ENCODE measurements around the gene SOX6.

The SOX6 gene

DNA sequence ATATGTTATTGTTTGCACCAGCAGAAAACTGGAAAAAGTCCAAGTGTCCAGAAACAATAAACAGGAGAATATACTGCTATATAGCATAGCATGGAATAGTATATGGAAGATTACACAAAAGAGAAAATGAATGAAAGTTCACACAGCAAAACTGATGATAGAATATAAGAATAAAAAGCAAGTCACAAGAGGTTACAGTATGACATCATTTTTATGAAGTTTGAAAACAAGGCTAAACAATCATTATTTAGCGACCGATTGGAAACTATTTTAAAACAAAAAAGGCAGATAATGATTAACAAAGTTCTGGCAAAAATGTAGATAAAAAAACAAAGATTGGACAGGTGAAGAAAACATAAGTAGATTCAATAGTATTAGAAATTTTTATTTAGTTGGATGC lies 47.1 kb downstream of the SOX6 start:
- TF ChIP-seq CTCF (IDR thresholded peaks at IDR 0.05), result no peak
- no peaks in the 10 kb centered on the region for H3K9me3 ChIP-seq
- H3K27me3 ChIP-seq, result no peaks in the 10 kb centered on the region
- no peak overlapping the region for H3K27ac ChIP-seq
- no peak overlapping the region for H3K4me3 ChIP-seq
- no peaks in the 10 kb centered on the region for H3K36me3 ChIP-seq
- H3K4me1 ChIP-seq, result no peaks in the 10 kb centered on the region
- DNase-seq, result no peak
- intact Hi-C loops (cut with DNase I; ENCODE audit: low total_unique reads), result no loop called here

GRCh38 chr11:16301462-16301861 lies 54.9 kb downstream of the SOX6 start:
- peaks cover 0 to 8% (median 1%) of the 10 kb centered on the region in 4 donors for H3K4me1 ChIP-seq
- H3K27ac ChIP-seq, result no peak overlapping the region
- no peak for DNase-seq
- intact Hi-C loops (cut with DNase I; ENCODE audit: low total_unique reads), result no loop called here
- no peaks in the 10 kb centered on the region for H3K27me3 ChIP-seq
- no peak for TF ChIP-seq CTCF (IDR thresholded peaks at IDR 0.05)
- no peaks in the 10 kb centered on the region for H3K36me3 ChIP-seq
- H3K4me3 ChIP-seq, result no peak overlapping the region
- no peaks in the 10 kb centered on the region for H3K9me3 ChIP-seq

DNA sequence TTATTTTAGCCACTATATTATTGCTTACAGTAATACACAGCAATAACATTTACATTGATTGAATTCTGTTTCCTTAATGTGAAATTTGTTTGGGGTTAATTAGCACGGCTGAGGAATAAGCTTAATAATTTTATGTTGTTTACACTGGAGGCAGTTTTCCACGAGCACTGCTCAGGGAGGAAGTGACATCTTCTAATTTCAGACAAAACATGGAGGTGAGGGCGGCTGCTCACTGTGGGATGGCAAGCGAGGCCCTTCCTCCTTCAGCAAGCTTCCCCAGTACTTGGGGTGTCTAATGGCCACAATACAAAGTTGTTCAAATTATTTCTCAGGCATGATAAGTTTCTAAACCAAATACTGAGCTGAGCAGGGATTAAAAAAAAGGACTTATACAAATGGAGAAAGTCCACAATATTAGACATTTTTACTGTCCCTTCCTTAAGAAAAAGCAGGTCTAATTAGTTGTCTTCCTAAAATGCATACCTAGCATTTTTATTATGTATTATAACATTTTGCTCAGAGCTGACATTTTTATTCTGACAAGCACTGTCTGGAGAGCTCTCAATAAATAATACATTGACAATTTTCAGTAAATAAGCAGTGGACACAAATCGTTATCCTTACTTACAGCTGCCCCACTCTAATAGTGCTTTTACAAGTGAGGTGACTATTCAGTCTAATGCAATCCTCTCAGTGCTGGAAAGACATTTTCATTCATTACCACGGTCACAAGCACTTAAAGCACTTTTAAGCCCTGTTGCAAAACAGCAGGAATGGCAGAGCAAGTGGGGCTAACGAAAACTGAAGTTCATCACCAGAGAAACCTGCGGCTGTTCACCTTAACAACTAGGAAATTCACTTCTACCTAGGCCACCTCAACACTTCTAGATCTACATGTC lies 56.2 kb downstream of the SOX6 start:
- H3K27ac ChIP-seq, result no peak overlapping the region
- intact Hi-C loops (cut with DNase I; ENCODE audit: low total_unique reads), result no loop called here
- no peaks in the 10 kb centered on the region for H3K36me3 ChIP-seq
- H3K4me1 ChIP-seq, result peaks cover 0 to 8% (median 1%) of the 10 kb centered on the region in 4 donors
- H3K4me3 ChIP-seq, result no peak overlapping the region
- no peak for TF ChIP-seq CTCF (IDR thresholded peaks at IDR 0.05)
- no peaks in the 10 kb centered on the region for H3K27me3 ChIP-seq
- no peaks in the 10 kb centered on the region for H3K9me3 ChIP-seq
- no peak for DNase-seq

DNA sequence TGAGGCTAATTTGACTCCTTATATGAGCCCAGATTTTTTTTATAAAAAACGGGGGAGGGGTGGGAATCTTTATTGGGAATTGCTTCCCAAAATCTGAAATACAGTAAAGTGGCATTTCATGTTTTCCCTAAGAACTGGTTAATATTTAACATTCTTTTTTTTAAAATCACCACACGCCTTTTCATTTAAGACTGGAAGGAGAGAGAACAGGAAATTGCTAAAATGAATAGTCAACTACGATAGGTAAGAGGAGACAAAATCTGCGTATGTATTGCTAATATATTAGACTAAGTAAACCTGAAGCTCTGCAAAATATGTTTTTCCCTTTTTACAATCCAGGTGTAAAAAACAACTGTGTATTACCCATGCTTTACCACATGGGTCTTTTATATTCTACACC lies 57.0 kb downstream of the SOX6 start:
- Histone ChIP-seq H3K36me3 (no peaks in the 10 kb centered on the region), H3K4me1 (peaks cover 0 to 8% (median 1%) of the 10 kb centered on the region in 4 donors), H3K27ac (no peak overlapping the region), H3K9me3 (no peaks in the 10 kb centered on the region), H3K4me3 (no peak overlapping the region), H3K27me3 (no peaks in the 10 kb centered on the region)
- TF ChIP-seq CTCF (IDR thresholded peaks at IDR 0.05), result no peak
- intact Hi-C loops (cut with DNase I; ENCODE audit: low total_unique reads), result no loop called here
- no peak for DNase-seq

- TF ChIP-seq CTCF (IDR thresholded peaks at IDR 0.05), result no peak
- no peak overlapping the region for H3K4me3 ChIP-seq
- intact Hi-C loops (cut with DNase I; ENCODE audit: low total_unique reads), result no loop called here
These were observed 59.0 kb downstream of the SOX6 start for GRCh38 chr11:16297332-16297731.

More at GRCh38 chr11:16297332-16297731, 59.0 kb downstream of the SOX6 start:
- H3K9me3 ChIP-seq, result no peaks in the 10 kb centered on the region
- peaks cover 0 to 14% (median 3%) of the 10 kb centered on the region in 4 donors for H3K4me1 ChIP-seq
- H3K27ac ChIP-seq, result no peak overlapping the region
- DNase-seq, result no peak
- H3K36me3 ChIP-seq, result no peaks in the 10 kb centered on the region
- H3K27me3 ChIP-seq, result no peaks in the 10 kb centered on the region

All from tibial artery (tissue), 4 donors.